ENCODE data around the gene STAU1.
"Not testable (repeated sequence)": the region's sequence is repeated elsewhere in the genome, so short reads cannot be mapped to it uniquely, and the experiment has no call there.

The STAU1 gene, protein sequence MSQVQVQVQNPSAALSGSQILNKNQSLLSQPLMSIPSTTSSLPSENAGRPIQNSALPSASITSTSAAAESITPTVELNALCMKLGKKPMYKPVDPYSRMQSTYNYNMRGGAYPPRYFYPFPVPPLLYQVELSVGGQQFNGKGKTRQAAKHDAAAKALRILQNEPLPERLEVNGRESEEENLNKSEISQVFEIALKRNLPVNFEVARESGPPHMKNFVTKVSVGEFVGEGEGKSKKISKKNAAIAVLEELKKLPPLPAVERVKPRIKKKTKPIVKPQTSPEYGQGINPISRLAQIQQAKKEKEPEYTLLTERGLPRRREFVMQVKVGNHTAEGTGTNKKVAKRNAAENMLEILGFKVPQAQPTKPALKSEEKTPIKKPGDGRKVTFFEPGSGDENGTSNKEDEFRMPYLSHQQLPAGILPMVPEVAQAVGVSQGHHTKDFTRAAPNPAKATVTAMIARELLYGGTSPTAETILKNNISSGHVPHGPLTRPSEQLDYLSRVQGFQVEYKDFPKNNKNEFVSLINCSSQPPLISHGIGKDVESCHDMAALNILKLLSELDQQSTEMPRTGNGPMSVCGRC

DNA sequence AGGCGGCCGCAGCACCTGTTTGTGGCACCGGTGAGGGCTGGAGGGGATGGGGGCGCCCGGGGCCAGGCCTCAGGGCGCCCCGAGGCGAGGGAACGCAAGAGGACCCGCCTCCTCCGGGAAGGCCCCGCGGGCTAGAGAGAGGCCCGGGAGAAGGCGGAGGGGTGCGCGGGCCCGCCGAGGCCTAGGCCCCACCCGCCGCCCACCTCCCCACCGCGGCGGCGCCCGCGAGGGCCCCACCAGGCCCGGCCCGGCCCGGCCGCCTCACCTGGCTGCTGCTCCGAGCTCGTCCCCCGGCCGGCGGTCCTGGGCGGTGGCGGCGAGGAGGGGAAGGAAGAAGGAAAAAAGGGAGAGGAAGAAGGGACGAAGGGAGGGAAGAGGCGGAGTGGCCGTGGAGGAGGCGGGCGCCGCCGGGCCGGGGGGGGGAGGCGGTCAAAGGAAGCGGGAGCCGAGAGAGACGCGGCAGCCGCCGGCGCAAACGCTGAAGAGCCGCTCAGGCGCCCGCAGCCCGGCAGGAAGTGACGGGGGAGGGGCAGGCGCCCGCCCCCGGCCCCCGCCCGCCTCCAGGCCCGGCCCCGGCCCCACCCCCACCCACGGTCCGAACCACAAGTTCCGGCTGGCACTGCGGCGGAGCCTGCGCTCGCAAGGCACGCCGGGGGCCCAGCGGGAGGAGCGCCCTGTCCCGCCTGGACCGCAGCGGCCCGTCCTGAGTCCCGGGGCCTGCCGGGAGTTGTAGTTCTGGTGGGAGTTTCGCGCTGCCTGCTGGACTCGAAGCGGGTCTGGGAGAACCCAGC lies at the start of gene STAU1:
TSS of gene STAU1 (minus strand) at position 484 of the 791 bp plus-strand sequence. CDS start 22,133 bp downstream, outside the sequence.
- peak; percentile 86 for DNase-seq

DNA sequence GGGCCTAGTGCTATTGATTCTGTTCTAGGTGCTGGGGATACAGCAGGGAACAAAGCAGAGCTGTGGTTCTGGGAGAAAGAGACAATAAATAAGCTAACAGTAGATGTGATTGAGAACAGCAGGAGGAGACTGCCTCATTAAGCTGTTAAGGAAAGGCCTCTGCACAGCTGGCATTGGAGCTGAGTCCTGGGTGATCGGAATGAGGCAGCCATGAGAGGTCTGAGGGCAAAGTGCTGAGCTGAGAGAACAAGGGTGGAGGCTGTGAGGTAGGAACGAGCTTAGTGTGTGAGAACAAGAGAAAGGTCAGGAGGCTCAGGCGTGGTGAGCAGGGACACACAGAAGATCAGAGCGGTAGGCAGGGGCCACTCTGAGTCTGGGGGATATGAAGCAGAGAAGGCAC lies 49.4 kb upstream of the STAU1 start:
- DNase-seq: no peak

DNA sequence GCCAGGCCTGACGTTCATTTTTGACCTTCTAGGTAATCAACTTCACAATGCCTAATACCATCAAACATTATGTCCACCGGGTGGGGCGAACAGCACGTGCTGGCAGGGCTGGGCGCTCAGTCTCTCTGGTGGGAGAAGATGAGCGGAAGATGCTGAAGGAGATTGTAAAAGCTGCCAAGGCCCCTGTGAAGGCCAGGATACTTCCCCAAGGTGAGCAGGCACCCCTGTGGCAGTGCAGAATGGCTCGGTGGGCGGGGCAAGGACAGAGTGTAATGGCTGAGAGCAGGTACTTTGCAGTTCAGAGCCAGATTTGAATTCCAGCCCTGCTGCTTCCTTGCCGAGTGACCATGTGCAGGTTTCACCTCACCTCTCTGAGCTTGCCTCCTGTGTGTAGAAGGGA lies 48.2 kb upstream of the STAU1 start:
- DNase-seq: no peak

DNA sequence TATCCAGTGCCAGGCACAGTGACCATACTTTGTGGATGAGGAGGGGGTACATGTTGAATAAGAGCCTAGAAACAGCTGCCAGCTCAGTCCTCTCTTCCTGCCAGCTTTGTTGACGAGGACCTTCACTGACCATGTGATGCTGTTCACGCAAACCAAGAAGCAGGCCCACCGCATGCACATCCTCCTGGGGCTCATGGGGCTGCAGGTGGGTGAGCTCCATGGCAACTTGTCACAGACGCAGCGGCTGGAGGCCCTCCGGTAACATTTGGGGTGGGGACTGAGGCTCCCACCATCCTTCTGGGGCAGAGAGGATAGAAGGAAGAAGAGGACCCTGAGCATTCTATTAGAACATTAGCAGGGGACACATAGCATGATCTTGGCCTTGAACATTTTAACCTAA lies 46.7 kb upstream of the STAU1 start:
- DNase-seq: no peak

DNA sequence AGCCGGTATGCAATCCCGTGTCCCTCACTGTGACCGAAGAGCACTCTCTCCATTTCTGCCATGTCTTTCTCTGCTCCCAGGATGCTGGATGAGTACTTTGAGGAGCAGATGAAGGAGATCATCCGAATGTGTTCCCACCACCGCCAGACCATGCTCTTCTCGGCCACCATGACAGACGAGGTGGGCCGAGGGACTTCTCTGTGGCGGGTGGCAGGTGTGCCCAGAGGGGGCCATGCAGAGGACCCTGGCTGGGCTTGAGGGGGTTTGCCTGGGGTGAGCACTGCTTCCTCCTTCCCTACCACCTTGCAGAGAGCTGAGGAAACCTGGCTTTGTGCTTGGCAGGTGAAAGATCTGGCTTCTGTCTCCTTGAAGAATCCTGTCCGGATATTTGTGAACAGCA lies 45.1 kb upstream of the STAU1 start:
- DNase-seq: no peak

DNA sequence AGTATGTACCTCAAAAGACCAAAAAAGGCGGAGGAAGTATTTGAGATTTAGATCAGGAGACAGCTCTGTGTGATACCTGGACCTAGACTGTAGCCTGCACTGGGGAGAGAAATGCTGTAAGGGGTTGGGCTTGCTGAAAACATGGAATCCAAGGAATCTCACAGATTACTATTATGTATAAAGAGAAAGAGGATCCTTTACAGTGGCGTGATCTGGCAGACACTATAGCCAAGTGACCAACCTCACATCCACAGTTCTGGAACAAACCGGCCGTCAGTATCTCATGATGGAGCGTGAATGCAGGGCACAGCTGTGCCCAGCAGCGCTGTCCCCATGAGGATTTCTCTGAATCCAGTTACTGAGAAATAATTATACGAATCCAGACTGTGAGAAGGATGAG lies 43.3 kb upstream of the STAU1 start:
- DNase-seq: no peak

DNA sequence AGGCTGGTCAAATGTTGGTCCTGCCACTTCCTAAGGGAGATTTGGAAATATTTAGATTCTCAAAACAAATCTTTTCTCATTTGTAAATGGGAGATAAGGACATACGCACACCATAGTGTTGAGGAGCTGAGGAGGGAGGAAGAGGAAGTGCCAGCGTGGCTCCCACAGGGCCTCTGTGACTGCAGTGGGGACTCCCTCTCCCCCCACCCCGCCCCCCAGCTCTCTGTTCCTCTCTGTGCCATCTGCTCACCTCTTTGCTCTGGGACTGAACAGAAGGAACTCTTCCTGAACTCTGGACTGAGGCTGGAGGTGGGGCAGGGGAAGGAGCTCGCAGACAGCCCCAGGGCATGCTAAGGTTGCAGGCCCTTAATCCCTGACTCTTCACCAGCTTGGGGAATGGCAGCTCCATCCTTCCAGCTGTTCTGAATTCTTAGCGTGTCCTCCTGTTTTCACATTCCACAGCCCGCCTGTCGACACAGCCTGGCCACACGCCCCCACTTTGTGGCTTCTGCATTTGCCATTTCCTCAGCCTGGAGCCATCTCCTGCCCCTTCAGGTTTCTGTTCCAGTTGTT lies 42.5 kb upstream of the STAU1 start:
- DNase-seq: no peak

DNA sequence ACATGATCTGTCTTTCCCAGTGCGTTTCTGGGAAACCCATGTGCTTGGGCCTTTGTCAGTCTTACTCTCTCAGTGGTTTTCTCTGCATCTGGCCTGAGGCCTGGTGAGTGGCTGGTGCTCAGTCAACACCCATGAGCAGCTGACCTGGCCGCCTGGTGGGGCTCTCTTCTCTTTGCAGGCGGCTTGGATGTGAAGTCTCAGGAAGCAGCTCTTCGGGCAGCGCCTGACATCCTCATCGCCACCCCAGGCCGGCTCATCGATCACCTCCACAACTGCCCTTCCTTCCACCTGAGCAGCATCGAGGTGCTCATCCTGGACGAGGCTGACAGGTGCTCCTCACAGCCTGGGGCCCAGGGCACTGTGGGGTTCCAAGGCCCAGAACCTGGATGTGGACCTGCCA lies 41.9 kb upstream of the STAU1 start:
- DNase-seq: no peak

DNA sequence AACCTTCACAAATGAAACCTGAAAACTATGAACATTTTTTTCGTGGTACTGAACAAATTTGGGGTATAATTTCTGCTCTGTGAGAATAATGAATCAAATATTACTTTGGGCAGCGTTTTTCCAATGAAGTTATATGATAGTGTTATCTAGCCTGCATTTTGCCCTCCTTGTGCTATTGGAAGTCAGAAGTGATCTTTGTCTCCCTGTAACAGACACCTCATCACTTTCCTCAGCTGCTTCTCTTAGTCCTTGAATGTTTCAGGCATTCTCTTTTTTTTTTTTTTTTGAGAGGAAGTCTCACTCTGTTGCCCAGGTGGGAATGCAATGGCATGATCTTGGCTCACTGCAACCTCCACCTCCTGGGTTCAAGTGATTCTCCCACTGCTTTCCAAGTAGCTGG lies 41.2 kb upstream of the STAU1 start:
- DNase-seq: no peak

DNA sequence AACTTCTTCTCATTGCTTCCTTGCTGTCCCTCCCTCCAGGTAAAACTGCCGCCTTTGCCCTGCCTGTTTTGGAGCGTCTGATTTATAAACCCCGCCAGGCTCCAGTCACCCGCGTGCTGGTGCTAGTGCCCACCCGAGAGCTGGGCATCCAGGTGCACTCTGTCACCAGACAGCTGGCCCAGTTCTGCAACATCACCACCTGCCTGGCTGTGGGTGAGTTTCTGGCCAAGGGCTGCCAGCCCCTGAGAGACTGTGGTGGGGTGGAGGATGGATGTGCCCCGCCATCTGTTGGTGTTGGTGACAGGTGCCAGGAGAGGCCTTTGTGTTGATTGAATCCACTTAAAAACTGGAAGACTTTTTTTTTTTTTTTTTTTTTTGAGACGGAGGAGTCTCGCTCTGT lies 40.5 kb upstream of the STAU1 start:
- no peak for DNase-seq

DNA sequence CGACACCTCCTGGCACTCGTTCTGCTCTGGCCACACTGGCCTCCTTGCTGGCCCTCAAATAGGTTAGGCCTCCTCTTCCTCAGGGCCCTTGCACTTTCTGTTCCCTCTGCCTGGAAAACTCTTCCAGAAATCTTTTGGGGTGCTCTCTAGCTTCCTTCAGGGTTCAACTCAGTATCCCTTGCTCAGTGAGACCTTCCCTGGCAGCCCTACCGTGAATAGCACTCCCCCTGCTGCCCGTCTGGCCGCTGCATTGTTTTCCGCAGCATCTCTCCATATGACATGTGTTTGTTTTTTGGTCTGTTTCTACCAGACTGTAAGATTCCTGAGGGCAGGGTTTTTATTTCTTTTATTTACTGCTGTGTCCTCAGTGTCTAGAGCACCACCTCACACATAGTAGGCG lies 37.8 kb upstream of the STAU1 start:
- no peak for DNase-seq

DNA sequence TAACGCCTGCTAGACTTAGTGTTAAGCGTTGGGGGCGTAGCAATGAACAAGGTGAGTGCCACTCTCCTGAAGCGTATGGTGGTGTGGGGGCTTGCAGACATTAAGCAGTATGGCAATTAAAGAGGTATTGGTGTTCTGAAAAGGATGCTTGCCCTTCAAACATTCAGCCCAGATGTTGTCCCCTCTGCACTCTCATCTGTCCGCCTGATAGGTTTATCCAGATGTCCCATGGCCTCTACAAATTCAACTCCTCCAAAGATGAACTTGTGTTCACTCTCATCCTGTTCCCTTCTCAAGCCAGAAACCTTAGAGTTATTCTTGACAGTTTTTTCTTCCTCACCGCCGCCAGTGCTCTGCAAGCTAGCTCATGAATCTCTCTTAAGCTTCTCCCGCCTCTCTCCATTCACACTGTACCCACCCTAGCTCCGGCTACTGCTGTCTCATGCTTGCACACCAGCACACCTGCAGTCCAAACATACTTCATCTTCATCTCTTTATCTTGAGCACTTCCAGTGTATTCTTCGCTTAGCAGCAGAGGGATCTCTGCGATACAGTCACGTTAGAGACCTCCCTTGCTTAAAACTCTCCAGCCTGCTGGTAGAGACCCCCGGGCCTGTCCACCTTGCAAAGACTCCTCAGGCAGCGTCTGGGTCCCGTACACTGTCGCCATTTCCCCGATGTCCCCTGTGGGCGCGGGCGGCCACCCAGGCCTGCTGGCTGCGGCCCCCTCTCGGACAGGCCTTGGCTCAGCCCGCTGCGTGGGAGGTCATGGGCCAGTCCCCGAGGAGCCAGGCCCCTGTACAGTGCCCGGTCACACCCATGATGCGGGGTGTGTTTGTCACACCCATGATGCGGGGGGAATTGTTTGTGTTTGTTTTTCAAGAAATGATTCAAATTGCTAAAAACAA lies 32.0 kb upstream of the STAU1 start:
- no peak for DNase-seq

DNA sequence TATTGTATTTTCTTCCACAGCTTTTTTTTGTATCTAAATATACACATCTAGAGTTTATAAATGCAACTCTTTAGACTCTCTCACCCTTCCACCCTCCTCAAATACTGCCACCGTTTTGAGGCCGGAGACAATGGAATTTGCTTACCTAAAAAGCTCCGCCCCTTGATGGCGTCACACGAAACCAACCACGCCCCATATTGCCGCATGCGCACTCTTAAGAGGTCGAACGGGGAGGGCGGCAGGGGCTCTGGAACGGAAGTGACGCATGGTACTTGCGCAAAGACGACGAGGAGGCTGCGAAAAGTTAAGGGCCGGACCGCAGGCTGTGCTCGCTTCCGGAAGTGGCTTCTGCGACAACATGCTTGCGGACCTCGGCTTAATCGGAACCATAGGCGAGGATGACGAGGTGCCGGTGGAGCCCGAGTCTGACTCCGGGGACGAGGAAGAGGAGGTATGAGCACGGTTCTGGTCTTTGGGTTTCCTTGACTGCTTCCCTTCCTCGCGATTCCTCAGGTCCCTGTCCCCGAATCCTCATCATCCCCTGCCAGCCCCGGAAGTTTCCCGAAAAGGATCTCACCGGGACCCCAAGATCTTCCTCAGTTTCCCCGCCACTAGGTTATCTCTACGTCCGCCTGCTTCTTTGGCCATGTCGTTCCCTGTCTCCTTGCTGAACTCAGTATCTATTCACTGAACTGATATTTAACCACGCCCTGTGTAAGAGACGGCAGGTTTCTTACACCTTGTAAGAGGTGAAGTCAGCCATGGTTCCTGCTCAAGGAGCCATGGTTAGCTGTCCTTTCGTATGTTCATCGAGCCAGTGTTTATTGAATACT lies 31.2 kb upstream of the STAU1 start, which contains the start of gene DDX27:
TSS of gene DDX27 (plus strand) at position 326 of the 833 bp plus-strand sequence. CDS start at position 359, 33 bp downstream.
- peak; percentile 97 for DNase-seq

DNA sequence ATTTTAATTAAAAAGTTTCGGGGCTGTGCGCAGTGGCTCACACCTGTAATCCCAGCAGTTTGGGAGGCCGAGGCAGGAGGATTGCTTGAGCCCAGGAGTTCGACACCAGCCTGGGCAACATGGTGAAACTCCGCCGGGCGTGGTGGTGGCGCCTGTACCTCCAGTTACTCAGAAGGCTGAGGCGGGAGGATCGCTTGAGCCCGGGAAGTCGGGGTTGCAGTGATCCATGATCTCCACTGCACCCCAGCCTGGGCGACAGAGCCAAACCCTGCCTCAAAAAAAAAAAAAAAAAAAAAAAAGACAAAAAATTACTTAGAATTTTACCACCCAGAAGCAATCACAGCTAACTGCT lies 30.6 kb upstream of the STAU1 start:
- DNase-seq: not testable (repeated sequence)

DNA sequence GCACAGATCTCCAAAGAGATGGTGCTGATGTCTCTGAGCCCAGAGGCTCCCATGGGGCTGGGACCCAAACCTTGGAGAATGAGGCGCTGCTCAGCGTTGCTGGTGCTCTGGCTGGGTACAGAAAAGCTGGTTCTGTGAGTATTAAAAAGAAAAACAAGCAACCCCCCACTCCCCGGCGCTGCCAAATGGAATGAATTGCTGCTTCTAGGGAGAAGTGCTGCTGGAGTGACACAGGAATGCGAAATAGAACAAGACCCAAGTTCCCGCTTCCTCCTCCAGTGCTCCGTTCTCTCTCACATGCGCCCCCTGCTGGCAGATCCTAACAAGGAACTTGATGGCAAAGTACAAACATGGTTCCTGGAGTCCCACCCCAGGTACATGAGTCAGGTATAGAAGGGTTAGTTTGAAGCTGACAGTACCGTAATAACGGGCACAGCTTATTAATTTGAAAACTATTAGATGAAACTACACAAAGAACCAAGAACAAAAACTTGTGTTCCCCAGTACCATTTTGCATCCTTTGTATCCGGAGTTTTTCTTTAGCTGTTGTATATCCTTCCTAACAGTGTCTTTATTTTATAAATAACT lies 29.0 kb upstream of the STAU1 start:
- DNase-seq: peak; percentile 90

DNA sequence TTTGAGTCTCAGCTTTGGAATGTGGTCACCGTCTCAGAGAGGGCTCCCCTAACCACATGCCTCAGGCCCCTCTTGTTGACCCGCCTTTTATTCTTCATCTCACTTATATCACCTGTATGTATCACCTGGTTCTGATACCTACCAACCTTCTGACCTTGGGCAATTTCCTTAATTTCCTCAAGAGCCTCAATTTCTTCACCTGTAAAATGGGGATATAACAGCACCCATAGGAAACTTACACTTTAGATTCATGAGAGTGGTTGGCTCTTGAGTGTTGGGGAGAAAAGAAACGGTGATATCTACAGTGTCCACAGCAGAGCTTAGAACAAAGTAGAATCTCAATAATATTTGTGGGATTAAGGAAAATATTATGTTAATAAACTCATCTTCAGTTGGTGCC lies 27.1 kb upstream of the STAU1 start:
- no peak for DNase-seq

DNA sequence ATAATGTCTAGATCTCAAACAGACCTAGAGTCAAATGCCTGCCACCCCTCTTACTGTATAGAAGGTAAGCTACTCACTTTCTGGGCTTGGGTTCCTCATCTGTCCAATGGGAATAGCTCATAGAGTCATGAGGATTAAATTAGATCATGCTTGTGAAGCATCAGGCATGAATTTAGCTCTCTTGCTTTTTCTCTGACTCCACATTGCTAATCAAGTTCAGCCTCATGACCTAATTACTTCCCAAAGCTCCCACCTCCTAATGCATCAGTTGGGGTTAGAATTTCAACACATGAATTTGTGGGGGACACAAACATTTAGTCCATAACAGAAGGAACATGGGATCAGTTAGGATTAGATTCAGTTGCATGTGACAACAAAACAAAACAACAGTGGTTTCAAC lies 26.4 kb upstream of the STAU1 start:
- DNase-seq: no peak

DNA sequence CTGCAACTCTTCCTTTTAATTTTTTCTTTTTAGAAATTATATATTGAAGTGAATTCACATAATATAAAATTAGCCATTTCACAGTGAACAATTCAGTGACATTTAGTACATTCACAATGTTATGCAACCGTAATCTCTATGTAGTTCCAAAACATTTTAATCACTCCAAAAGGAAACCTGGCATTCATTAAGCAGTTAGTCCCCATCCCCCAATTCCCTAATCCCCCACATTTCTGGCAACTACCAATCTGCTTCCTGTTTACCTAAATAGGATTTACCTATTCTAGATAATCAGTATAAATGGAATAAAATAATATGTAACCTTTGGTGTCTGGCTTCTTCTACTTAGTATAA lies 22.6 kb upstream of the STAU1 start:
- DNase-seq: no peak

DNA sequence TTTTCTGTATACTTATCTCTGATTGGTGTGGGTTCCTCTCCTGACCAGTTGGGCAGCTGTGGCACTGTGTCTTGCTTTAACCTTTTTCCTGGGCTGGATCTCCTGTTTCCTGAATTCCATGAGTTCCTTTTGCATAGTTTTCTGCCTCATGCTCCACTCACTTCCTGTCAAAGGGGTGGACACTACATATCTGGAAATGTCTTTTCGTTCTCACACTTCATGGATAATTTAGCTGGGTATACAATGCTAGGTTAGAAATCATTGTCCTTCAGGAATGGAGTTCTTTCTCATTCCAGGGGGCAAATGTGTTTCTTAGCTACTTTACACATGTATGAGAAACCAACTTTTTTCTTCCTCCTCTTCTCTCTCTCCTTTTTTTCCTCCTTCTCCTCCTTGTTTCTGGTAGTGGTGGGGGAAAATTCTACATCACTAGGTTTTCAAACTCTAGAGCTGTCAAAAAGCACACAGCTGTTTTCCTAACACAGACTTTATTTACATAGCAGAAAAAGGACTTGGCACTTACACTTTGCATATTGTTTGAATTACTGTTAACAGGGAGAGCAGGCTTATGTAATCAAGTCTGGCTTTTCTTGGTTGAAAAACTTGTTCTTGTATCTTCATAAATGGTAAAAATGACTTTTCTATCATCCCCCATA lies 22.1 kb upstream of the STAU1 start:
- DNase-seq: no peak

DNA sequence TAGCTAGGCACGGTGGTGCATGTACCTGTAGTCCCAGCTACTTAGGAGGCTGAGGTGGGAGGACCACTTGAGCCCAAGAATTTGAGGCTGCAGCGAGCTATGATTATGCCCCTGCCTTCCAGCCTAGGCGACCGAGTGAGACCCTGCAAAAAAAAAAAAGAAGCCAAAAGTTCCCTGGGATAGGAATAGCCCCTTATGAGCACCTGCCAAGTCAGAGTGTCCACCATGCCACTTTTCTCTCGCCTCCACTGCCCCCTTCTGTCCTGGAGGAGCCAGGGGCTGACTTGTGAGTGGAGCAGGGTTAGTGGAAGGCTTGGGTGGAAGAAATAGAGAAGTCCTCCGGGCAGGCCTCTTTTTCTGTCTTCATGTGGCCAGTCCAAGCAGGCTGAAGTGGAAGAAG lies 18.9 kb upstream of the STAU1 start:
- no peak for DNase-seq

DNA sequence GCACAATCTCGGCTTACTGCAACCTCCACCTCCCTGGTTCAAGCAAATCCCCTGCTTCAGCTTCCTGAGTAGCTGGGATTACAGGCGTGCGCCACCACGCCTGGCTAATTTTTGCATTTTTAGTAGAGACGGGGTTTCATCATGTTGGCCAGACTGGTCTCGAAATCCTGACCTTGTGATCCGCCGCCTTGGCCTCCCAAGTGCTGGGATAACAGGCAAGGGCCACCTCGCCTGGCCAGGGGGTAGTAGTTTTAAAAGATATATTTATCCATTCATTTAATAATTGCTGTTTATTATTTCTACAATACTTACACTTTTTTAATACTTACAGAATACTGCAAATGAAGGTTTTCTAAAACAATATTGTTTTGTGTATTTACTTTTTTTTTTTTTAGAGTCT lies 15.6 kb upstream of the STAU1 start:
- no peak for DNase-seq

All from kidney glomerular epithelial cell (primary cell).